ENCODE measurements around the gene BAHD1. TPM values are rescaled to one million over a fixed set of nuclear protein-coding genes. Genes with fewer than 3 reads are reported as not detected.

The BAHD1 gene
- total and polyA plus RNA-seq, 2 donors (not counting 3 experiments of a cell fraction or from before 2014, with no cell fraction given): 6.3 to 19.1 TPM

GRCh38 chr15:40460404-40460803 is 19.7 kb downstream of the BAHD1 start:
- no peak overlapping the region for H3K4me3 ChIP-seq (replicated peaks in 1 of 3; ENCODE audit: insufficient read depth in 1 of 3, low read depth in 1 of 3, low read length in 3 of 3)
- intact Hi-C loops (cut with micrococcal nuclease) (no loop called here), dilution Hi-C loops (cut with MboI; ENCODE audit: extremely low pct_ligation_motif_present, low sequenced_read_pairs) (no loop called here)
- FAIRE-seq: no peak
- H3K79me2 ChIP-seq (ENCODE audit: control insufficient read depth, insufficient read depth, low read length): peaks cover 4% of the 10 kb centered on the region
- DNase-seq (ENCODE audit: low read depth, low spot score): no peak
- H3K27me3 ChIP-seq (ENCODE audit: control insufficient read depth in 2 of 2, insufficient read depth in 2 of 2, low read length in 2 of 2): no peaks in the 10 kb centered on the region
- H3K4me1 ChIP-seq (ENCODE audit: control insufficient read depth, extremely low read depth, insufficient read depth, low read length): no peaks in the 10 kb centered on the region
- peaks cover 3% of the 10 kb centered on the region for H4K20me1 ChIP-seq (replicated peaks; ENCODE audit: control insufficient read depth, extremely low read depth, insufficient read depth, low read length)
- no peak overlapping the region for H2AFZ ChIP-seq (ENCODE audit: low read depth, low read length)
- no peak overlapping the region for H3K9ac ChIP-seq (replicated peaks; ENCODE audit: extremely low read depth, insufficient read depth, low read length)
- H3K4me2 ChIP-seq (ENCODE audit: insufficient read depth, low read length): no peak overlapping the region
- BruUV-seq (replicated peaks): no TSS peak
- TF ChIP-seq POLR2AphosphoS5 (IDR thresholded peaks at IDR 0.05; ENCODE audit: insufficient read depth, low read depth, low read length) (no peak), JUN (IDR thresholded peaks at IDR 0.05; ENCODE audit: borderline replicate concordance, insufficient read depth, insufficient read length, low read depth) (no peak)
- POLR2A ChIA-PET: no interaction called here
- H3K9me1 ChIP-seq (replicated peaks; ENCODE audit: control insufficient read depth, extremely low read depth, insufficient read depth, low read length): no peaks in the 10 kb centered on the region
- H3K36me3 ChIP-seq (ENCODE audit: control insufficient read depth in 2 of 2, extremely low read depth in 1 of 2, insufficient read depth in 2 of 2, low read length in 2 of 2): peaks cover 0 to 31% of the 10 kb centered on the region in 2 experiments
- no peaks in the 10 kb centered on the region for H3K9me3 ChIP-seq (replicated peaks; ENCODE audit: control insufficient read depth, insufficient read depth, low read length)
- CTCF ChIA-PET: no interaction called here
- no peak overlapping the region for H3K27ac ChIP-seq (ENCODE audit: insufficient read depth, low read depth, low read length)

GRCh38 chr15:40461958-40462357 is 21.2 kb downstream of the BAHD1 start:
- intact Hi-C loops (cut with micrococcal nuclease): no loop called here
- POLR2A ChIA-PET: no interaction called here
- Histone ChIP-seq H3K4me2 (ENCODE audit: insufficient read depth, low read length) (no peak overlapping the region), H2AFZ (ENCODE audit: low read depth, low read length) (no peak overlapping the region), H3K9me3 (replicated peaks; ENCODE audit: control insufficient read depth, insufficient read depth, low read length) (no peaks in the 10 kb centered on the region), H3K9me1 (replicated peaks; ENCODE audit: control insufficient read depth, extremely low read depth, insufficient read depth, low read length) (no peaks in the 10 kb centered on the region), H3K4me1 (ENCODE audit: control insufficient read depth, extremely low read depth, insufficient read depth, low read length) (no peaks in the 10 kb centered on the region), H3K9ac (replicated peaks; ENCODE audit: extremely low read depth, insufficient read depth, low read length) (no peak overlapping the region), H3K4me3 (replicated peaks in 1 of 3; ENCODE audit: insufficient read depth in 1 of 3, low read depth in 1 of 3, low read length in 3 of 3) (no peak overlapping the region), H3K79me2 (ENCODE audit: control insufficient read depth, insufficient read depth, low read length) (peaks cover 1% of the 10 kb centered on the region), H4K20me1 (replicated peaks; ENCODE audit: control insufficient read depth, extremely low read depth, insufficient read depth, low read length) (no peaks in the 10 kb centered on the region), H3K27me3 (ENCODE audit: control insufficient read depth in 2 of 2, insufficient read depth in 2 of 2, low read length in 2 of 2) (no peaks in the 10 kb centered on the region), H3K36me3 (ENCODE audit: control insufficient read depth in 2 of 2, extremely low read depth in 1 of 2, insufficient read depth in 2 of 2, low read length in 2 of 2) (peaks cover 0 to 33% of the 10 kb centered on the region in 2 experiments), H3K27ac (ENCODE audit: insufficient read depth, low read depth, low read length) (no peak overlapping the region)
- dilution Hi-C loops (cut with MboI; ENCODE audit: extremely low pct_ligation_motif_present, low sequenced_read_pairs): no loop called here
- no TSS peak for BruUV-seq (replicated peaks)
- FAIRE-seq (no peak), DNase-seq (ENCODE audit: low read depth, low spot score) (no peak)
- no peak for TF ChIP-seq GATA2 (IDR thresholded peaks at IDR 0.05; ENCODE audit: insufficient read depth, insufficient read length, low read depth, low read length)
- no peak for TF ChIP-seq JUN (IDR thresholded peaks at IDR 0.05; ENCODE audit: borderline replicate concordance, insufficient read depth, insufficient read length, low read depth)
- TF ChIP-seq CTCF (IDR thresholded peaks at IDR 0.05; ENCODE audit: extremely low read depth in 1 of 2, insufficient read depth in 1 of 2, low read depth in 1 of 2, low read length in 2 of 2): no peak
- TF ChIP-seq EZH2 (IDR thresholded peaks at IDR 0.05; ENCODE audit: borderline replicate concordance, low read depth, low read length, severe bottlenecking): no peak
- TF ChIP-seq MYC (IDR thresholded peaks at IDR 0.05; ENCODE audit: low read depth, low read length): no peak
- TF ChIP-seq POLR2A (IDR thresholded peaks at IDR 0.05; ENCODE audit: low read depth, low read length): no peak
- no peak for TF ChIP-seq FOS (IDR thresholded peaks at IDR 0.05; ENCODE audit: borderline replicate concordance, insufficient read depth, low read length)
- TF ChIP-seq MAX (IDR thresholded peaks at IDR 0.05; ENCODE audit: insufficient read depth, insufficient read length): no peak
- no peak for TF ChIP-seq POLR2AphosphoS5 (IDR thresholded peaks at IDR 0.05; ENCODE audit: insufficient read depth, low read depth, low read length)
- CTCF ChIA-PET: no interaction called here
